GM19238 (cell line): ENCODE results near the gene NRXN2.

Source experiments
- DNase-seq: peaks from one replicate; pipeline ENCODE4 v3.0.0; 2011; ENCODE audit warnings: low spot score; ENCODE audit not compliant: insufficient read length

NRXN2 gene

DNA sequence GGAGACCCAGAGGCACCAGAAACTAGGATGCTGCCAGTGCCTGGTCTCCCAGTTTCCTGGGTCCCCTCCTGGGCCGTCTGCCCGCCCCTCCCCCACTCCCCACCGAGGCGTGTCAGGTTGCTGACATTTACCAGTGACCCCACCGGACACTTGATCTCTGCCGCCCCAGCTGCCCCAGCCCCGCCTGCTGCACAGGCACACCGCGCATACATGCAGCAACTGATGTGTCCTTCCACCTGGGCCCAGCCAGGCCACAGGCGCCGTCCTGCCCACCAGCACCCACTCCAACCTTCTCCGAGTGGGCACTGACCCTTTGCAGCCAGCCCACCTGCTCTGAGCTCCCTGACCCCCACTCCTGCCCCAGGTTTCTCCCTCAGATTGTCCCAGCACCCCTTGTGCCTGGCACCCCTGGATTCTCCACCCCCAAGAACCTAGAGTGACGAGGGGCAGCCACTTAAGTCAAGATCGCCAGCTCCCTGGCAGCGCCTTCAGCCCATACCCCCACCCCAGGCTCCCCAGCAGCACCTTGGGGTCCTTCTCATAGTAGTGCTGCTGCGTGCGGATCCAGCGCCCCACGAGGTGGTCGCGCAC lies 36.2 kb upstream of the NRXN2 start:
- DNase-seq, result no peak

GRCh38 chr11:64758330-64759079 lies 35.5 kb upstream of the NRXN2 start:
- no peak for DNase-seq

GRCh38 chr11:64757549-64758329 lies 34.7 kb upstream of the NRXN2 start:
- DNase-seq, result no peak

- no peak for DNase-seq
Measured at GRCh38 chr11:64755681-64756361, 32.8 kb upstream of the NRXN2 start.

- DNase-seq, result no peak
Measured at GRCh38 chr11:64754919-64755662, 32.1 kb upstream of the NRXN2 start.

DNA sequence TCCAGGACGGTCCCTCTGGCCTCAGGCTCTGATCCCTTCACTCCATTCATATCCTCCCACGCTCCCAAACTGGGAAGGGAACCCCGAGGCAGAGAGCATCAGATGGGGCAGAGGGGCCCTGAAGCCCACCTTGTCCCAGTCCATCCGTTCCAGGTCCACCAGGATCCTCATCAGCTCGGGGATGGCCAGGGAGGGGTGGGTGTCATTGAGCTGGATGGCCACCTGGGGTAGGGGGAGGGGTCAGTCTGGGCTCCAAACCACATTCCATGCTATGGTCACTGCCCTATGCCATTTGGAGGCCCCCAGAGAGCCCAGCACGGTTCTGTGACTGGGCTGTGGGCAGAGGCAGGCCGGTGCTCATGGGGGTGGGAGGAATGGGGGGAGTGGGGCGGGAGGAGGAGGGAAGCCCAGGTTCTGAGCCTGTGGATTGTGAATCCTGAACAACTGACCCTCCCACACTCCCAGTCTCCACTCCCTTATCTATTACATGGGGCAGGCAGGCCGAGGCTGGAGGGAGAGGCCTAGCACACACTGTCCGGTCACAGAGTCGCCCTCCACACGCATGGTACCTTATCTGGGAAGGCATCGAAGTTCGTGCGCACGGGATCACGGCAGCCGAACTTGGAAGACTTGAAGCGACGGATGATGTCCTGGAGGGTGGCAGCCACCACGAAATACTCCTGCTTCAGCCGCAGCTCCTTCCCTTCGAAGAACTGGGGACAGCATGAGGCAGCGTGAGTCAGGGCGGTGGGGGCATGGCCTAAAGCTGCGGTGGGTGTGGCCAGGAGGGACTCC lies 31.3 kb upstream of the NRXN2 start:
- no peak for DNase-seq

DNA sequence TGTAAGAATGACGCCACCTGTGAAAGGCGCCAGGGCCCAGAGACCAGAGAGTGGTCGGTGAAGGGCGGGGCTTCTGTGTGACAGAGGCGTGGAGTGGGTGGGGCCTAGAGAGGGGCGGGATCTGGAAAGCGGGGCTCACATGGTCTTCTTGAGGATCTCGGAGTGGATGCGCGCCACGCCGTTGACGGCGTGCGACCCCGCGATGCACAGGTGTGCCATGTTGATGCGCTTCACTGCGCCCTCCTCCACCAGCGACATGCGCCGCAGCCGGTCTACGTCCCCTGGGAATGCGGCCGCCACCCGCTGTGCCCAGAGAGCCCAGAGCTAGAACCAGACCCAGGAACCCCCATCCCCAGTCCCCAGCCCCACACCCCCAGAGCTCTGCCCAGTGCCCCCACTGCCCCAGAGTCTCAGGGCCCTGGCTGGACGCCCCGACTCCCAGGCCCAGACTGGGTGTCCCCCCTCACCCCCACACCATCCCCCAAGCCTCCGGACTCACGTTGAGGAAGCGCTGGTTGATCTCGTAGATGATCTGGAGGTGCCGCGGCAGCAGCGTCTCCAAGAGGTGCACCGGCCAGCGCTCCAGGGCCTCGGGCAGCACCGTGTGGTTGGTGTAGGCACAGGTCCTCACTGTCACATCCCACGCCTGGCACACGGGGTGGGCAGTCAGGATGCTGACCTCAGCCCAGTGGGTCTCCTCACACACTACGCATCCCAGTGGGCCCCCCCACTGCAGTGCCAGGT lies 30.6 kb upstream of the NRXN2 start:
- no peak for DNase-seq

GRCh38 chr11:64753019-64753379 lies 30.0 kb upstream of the NRXN2 start:
- DNase-seq, result no peak

DNA sequence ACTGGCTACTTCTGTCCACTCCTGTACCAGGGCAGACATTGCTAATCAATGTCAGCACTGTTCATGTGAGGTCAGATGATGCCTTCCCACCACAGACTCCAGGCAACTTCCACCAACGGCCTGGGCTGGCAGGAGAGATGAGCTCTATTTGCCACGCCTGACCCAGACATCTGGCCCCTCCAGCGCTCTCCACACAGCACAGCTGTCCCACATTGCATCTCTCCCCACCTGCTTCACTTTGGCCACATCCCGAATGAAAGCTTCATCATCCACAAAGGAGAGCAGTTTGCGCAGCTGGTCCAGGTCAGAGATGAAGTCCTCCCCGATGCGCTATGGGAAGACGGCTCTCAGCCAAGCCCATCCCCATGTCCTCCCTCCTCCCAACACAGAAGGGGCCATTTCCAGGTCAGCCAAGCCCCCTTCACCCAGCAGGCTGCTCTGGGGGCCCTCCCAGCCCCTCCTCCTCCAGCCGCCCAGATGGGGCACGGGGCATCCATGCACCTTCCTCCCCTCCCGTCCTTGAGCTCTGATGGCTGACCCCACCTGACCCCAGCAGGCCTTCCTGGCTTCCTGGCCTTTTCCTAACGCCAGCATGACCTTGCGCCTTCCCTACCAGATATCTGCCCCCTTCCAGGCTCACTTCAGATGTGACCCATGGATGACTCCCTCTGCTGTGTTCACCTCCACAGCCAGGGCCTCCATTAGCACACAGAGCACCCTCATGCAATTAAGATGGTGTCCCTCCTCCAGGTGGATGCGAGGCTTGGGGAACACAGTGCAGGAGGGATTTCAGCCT lies 29.4 kb upstream of the NRXN2 start:
- DNase-seq, result no peak

- no peak for DNase-seq
Measured at GRCh38 chr11:64751580-64751979, 28.6 kb upstream of the NRXN2 start.

DNA sequence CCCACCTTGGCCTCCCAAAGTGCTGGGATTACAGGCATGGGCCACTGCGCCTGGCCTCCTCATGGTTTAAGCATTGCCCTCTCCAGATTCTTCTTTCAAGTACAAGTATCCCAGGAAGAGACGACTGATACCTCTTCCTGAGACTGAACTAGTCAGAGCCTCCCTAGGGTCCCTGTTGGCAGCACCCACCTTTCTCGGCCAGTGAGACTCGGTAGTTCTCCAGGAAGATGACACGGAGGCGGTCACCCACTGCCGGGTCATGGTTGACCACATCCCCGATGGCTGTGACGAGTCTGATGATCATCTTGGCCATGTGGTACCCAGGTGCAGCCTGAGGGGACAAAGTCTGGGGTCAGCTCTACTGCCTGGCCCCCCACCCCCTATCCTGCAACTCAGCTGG lies 28.1 kb upstream of the NRXN2 start:
- DNase-seq, result no peak

- no peak for DNase-seq
Measured at GRCh38 chr11:64750361-64751054, 27.5 kb upstream of the NRXN2 start.

DNA sequence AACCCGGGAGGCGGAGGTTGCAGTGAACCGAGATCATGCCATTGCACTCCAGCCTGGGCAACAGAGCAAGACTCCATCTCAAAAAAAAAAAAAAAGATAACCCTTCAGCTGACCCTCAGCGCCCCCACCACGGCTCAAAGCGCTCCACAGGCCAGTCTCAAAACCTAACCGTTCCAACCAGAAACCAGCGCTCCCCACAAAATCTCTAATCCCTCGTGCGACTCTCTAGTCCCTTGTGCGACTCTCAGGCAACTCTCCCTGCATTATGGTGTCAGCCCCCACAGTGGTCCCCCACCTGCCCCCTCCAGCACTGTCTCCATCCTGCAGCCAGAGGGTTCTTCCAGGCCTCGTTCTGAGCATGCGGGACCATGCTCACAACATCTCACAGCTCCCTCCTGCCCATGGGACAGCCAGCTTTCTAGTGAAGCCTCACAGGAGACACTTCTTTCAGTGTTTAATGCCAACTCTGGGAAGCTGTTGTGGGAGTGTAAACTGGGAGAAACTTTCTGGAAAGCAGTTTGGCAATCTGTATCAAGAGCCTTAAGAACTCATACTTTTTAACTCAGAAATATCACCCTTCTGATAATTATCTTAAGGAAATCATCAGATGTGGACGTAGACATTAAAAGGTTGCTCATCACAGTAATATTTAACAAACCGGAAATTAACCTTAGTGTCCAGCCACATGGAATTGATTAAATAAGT lies 25.1 kb upstream of the NRXN2 start:
- no peak for DNase-seq

GRCh38 chr11:64746486-64746885 lies 23.5 kb upstream of the NRXN2 start:
- DNase-seq, result no peak

DNA sequence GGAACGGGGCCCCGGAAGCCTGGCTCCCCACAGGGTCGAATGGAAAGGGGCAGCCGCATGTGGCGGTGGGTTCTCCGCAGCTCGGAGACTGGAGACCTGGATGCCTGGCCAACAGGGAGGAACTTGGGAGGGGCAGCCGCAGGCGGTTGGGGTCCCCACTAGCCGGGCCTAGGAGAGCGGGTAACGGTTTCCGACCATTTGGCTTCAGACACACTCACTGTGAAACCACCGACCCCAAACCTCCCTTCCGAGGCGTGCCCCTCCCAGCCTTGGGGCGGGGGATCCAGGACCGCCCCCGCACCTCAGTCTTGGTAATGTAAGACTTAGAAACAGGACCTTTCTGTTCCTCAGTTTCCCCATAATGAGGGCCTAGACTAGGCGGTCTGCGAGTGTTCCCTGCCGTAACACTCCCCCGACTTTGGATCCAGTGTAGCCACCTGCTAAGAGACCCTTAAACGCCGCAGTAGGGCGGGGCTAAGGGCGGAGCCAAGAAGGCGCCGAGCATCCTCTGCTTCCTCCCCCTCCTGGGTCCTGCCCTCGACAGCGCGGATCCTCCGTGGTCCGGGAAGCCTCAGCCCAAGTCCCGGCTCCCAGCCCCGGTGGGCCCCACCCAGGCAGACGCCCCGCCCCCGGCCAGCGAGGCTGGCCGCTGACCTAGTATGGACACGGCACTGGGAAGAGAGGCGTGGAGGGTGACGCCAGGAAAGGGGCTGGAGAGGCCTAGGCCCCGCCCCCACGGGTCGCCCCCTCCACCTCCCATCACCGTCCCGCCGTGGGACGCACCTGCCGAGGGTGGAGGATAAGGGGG lies 22.7 kb upstream of the NRXN2 start:
- peak; percentile 82 for DNase-seq

DNA sequence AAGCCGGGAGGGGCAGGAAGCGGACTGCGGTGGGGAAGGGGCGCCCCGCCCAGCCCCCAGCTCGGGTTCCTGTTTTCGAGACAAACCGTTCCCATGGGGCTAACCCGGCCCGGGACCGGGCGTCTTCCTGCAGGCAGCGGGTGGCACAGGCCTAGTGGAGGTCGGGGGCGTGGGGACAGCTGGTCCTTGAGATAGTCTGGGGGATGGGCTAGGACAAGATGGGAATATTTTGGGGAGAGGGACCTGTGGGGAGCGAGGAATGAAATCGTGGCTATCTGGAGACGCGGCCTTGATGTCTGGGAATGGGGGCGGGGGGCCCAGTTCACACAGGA lies 22.2 kb upstream of the NRXN2 start:
- DNase-seq, result peak; percentile 82
